Posterior cingulate gyrus (tissue), 11 donors: ENCODE data around the gene PSD4.

Experiments used
- DNase-seq, 10 donors: peaks; one replicate each; pipeline versions ENCODE4 v3.0.0 to v3.0.0-alpha.2; 2020 to 2021; ENCODE audit warnings: mixed read lengths in 3 of 10
- intact Hi-C: fragments of 100-400 bp; cut with DNase I; formaldehyde crosslinking; loops from one replicate; pipeline ENCODE4 v1.15.1; 2023

Gene PSD4

DNA sequence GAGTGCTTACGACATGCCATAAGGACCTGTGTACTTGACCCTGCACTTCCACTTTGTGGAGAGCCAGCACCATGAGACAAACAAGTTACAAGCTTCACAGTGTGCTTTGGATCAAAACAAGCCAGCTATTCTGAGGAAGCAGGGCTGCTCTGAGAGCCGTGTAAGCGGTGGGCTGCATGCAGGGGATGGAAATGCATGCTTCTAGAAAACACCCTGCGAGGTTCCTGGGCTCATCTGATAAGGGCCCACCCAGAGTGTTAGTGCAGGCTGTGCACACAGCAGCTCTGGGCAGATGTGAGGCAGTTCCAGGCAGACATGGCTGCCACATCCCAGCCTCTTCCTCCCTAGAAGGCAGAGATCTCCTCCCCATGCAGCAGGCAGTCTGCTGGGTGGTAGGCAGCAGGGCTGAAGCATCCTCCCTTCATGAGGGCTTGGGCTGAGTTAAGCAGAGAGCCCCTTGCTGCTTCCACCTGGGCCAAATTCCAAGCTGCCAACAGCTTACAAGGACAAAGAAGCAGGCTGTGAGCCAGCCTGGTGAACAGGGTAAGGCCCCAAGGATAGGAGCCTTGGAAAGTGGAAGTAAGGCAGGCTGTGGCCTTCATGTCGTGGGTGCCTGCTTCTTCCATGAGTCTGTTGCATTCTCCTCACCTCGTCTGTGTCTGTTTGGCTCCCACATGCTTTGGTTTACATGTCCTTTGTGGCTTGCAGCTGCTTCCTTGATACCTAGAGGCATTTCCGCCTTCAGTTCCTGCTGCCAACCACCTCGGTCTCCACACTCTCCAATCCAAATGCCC lies 7.7 kb downstream of the PSD4 start:
- DNase-seq = peak in 3 of 10 donors; percentile 15 to 67 (median 65)
- intact Hi-C loops = no loop called here

DNA sequence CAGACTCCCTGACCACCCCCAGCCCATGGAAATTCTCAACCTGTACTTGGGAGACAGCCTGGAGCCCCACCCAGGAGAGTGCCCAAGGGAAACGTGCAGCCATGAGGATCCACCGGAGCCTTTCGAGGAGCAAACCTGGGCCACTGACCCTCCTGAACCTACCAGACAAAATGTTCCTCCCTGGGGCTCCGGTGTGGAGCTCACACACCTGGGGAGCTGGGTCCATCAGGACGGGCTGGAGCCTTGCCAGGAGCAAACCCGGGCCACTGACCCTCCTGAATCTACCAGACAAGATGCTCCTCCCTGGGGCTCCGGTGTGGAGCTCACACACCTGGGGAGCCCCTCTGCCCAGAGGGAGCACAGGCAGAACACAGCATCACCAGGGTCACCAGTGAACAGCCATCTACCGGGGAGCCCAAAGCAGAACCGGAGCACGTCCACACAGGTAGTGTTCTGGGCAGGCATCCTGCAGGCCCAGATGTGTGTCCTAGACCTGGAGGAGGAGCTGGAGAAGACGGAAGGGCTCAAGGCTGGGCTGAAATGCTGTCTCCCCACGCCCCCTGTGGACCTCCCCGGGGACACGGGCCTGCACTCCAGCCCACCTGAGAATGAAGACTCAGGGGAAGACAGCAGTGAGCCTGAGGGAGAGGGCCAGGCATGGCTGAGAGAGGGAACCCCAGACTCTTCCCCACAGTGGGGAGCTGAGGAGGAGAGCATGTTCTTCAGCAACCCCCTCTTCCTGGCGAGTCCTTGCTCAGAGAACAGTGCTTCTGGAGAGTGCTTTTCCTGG lies 8.9 kb downstream of the PSD4 start:
- peak in 3 of 10 donors; percentile 59 to 83 (median 72) for DNase-seq
- intact Hi-C loops = no loop called here

DNA sequence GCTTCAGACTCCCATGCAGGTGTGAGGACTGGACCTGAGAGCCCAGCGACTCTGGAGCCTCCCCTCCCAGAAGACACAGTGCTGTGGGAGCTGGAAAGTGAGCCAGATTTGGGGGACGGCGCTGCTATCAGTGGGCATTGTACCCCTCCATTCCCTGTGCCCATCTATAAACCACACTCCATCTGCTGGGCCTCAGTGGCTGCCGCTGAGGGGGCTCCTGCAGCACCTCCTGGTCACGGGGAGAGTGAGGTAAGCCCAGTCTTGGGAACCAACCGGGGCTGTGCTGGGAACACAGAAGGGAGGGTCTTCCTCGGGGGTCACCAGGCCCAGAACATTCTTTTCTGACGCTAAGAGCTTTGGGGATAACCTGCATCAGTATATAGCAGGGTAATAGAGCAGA lies 9.5 kb downstream of the PSD4 start:
- intact Hi-C loops = no loop called here
- DNase-seq = peak in 3 of 10 donors; percentile 24 to 57 (median 39)

DNA sequence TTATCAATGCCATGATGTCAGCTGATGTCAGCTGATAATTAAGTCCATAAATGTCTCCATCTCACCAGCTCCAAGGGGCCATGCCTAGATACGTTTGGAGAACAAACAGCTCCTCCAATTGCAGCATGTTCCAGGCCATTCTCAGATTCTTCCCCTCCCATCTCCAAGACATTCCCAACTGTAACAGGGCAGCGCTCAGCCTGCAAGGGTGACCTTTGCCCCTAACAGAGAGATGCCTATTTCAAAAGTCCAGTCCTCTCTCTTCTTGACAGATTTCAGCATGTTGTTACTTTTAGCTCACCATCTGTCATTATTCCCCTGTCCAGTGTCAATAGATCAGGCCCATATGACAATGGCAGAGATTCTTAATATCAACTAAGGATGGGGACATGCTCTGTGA lies 9.9 kb downstream of the PSD4 start:
- DNase-seq = peak in 3 of 10 donors; percentile 11 to 31 (median 16)
- intact Hi-C loops = no loop called here

DNA sequence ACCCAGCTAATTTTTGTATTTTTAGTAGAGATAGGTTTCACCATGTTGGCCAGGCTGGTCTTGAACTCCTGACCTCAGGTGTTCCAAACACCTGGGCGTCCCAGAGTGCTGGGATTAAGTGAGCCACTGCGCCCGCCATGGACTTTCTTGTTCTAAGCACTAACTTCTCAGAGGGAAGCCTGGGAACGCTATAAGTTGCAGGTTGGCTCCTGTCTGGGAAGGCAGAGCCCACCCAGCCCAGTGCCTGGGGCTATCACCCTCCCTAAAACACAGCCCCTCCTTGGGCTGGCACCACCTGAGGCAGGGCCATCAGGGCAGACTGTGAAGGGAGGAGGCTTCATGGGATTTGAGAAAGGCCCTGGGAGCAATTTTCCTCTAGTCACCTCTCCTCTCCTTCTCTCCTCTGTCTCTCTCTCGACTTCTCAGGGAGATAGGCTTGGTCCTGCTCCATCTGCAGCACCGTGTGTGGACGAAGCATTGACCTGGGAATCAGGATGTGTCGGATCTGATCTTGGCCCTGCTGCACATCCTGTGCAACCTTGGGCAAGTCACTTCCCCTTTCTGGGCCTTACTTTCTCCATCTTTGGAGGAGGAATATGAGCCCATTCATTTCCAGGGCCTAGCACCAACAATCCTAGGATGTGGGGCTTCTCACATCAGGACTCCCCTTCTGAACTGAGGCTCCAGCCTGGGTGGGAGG lies 10.9 kb downstream of the PSD4 start:
- intact Hi-C loops = no loop called here
- peak in 3 of 10 donors; percentile 32 to 55 (median 44) for DNase-seq

DNA sequence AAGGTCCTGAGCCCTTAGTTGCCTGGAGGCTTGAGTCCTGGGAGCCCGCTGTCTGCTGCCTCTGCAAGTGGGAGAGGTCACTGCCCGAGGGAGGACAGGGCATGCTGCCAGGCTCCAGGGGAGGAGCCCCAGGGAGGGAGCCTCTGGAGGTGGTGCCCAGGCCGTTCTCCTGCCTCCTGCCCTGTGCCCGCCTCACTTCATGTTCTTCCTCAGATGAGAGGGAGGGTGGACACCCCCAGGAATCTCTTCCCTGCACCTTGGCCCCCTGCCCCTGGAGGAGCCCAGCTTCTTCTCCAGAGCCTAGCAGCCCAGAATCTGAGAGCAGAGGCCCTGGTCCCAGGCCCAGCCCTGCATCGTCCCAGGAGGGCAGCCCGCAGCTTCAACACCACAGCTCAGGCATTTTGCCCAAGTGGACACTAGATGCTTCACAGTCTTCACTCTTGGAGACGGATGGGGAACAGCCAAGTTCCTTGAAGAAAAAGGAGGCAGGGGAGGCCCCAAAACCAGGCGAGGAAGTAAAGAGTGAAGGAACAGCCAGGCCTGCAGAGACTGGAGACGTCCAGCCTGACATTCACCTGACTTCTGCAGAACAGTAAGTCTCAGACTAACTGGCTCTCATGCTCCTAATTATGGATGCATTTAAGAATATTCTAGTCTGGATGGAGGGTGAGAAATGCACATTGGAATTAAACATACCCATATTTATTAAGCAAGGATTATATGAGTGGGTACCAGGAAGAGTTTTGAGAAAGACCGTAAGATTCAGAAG lies 12.1 kb downstream of the PSD4 start:
- DNase-seq = peak in 4 of 10 donors; percentile 49 to 90 (median 74)
- intact Hi-C loops = no loop called here

DNA sequence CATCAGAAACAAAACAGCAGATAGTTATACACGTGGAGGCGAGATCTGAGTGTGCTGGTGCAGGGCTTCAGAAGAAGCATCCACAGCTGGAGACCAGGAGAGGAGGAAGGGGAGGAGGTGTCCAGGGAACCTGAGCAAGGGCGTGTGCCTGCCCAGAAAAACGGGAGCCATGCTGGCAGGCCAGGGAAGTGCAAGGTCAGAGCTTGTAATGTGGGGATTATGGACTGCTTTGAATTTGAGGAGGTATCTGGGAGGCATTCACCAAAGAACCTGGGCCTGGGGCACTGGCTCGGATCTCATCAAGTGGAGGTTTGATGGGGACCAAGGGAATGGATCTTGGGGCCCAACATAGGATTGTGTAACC lies 12.6 kb downstream of the PSD4 start:
- peak in 3 of 10 donors; percentile 10 to 64 (median 32) for DNase-seq
- intact Hi-C loops = no loop called here

DNA sequence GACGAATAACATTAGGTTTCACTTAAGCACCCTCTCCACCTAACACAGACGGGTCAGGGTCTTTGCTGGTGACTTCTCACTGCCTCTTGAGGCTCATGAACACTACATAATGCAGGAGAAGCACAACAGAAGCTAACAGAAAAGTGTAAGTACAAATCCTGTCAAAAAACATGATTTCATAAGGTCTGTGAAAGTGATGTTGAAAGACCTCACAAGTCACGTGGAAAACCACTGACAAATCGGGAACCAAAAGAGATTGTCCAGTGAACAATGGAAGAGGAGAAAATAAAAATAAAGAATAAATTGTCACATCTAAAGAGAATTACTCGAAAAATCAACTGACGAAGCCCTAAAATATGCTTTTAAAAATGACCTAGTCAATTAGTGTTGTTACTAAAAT lies 14.0 kb downstream of the PSD4 start:
- intact Hi-C loops = no loop called here
- DNase-seq = no peak

DNA sequence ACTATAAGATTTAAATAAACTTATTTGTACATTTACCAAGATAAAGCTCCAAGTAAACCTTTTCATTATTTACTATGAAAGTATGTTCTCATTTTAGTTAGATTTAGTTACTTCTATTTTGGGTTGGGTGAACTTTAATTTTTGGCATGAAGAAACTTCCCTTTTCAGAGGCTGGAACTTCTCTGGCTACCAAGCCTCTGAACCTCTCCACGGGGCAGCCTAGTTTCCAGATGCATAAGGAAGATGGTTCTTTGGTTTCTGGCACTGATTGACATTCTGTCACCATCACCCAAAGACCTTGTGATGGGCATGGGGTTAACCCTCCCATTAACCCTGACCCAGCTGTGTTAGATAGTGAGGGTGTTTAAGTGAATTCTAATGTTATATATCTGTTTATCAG lies 17.1 kb downstream of the PSD4 start:
- DNase-seq = peak in 2 of 10 donors; percentile 7 to 14
- intact Hi-C loops = no loop called here

DNA sequence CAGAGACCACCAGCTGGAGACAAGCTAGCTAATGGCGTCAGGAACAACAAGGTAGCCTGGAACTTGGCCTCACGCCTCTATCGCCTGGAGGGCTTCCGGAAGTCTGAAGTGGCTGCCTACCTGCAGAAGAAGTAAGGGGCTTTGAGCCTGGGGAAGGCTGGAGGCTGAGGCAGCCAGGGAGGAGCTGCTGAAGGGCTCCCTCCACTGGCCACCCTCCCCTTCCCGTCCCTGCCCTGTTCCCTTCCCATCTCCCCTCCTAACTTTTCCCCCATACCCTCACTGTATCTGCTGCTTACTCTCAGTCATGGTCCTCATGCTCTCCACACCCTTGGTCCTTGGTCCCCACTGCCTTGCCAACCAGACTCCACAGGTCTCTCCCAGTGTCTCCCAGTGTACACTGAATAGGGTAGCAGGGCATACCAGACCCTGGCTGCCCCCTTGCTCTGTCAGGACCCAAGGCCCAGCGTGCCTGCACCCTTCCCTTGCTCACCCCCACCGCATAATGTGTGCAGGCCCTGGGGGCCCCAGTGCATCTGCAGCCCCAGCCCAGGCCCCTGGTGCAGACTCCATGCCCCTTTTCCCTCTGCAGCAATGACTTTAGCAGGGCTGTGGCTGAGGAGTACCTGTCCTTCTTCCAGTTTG lies 18.8 kb downstream of the PSD4 start:
- DNase-seq = peak in 2 of 10 donors; percentile 39 to 66
- intact Hi-C loops = no loop called here

DNA sequence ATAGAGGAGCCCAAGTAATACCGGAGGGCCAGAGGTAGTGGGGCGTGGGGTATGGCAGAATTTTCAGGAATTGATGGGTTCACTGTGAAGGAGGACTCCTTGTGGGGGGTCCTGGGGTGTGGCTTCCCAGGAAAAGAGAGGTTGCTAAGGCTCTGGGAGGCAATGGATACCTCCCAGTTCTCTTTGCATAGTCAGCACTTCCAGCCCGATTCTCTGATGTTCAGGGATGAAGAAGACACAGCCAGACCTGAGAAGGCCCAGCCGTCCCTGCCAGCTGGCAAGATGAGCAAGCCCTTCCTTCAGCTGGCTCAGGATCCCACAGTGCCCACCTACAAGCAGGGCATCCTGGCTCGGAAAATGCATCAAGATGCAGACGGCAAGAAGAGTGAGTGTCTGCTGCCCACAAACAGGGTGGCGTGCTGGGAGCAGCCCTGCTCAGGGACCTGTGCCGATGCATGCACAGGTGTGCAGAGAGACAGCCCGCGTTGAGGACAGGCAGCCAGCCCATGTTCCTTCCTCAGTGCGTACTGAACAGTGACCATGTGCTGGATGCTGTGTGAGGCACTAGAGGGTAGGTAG lies 22.2 kb downstream of the PSD4 start:
- DNase-seq = peak in 4 of 10 donors; percentile 44 to 90 (median 60)
- intact Hi-C loops = no loop called here

DNA sequence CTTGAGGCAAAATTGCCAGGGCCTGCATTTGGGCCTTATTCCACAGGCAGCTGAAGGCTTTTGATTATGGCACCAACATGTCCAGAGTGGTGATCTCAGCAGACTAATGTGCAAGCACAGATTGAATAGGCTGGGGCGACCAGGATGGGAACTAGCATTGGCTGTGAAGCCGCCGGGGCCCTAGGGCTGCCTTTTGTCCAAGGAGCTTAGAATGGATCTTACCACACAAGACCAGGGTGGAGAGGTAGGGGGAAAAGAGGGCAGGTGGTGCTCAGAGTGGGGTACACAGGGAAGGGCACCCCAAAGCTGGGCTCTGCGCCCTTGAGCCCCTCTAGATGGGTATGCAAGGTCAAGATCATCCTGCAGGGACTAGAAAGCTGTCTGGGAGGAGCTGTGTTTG lies 23.1 kb downstream of the PSD4 start:
- intact Hi-C loops = no loop called here
- peak in 3 of 10 donors; percentile 36 to 75 (median 62) for DNase-seq

DNA sequence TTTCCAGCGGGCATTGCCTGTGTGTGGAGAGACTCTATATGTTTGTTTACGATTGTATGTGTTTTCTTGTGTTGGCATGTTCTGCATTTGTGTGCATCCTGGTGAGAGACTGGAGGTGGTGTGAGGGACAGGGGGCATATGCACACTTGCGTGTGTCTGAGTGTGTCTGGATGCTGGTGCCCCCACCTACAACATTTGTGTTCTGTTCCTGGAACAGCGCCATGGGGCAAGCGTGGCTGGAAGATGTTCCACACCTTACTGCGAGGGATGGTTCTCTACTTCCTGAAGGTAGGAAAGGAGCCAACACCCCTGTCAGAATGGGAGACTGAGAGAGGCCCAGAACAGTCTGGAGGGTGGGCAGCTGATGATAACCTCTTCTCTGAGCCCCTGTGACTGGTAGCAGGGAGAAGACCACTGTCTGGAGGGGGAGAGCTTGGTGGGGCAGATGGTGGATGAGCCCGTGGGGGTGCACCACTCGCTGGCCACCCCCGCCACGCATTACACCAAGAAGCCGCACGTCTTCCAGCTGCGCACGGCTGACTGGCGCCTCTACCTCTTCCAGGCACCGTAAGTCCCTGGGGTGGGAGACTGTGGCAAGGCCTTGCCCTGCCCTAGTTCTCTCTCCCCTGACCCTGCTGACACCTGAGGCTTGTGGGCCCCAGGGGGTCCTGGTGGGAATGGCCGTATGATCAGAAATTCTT lies 23.7 kb downstream of the PSD4 start:
- DNase-seq = peak in 3 of 10 donors; percentile 55 to 75 (median 68)
- intact Hi-C loops = no loop called here

DNA sequence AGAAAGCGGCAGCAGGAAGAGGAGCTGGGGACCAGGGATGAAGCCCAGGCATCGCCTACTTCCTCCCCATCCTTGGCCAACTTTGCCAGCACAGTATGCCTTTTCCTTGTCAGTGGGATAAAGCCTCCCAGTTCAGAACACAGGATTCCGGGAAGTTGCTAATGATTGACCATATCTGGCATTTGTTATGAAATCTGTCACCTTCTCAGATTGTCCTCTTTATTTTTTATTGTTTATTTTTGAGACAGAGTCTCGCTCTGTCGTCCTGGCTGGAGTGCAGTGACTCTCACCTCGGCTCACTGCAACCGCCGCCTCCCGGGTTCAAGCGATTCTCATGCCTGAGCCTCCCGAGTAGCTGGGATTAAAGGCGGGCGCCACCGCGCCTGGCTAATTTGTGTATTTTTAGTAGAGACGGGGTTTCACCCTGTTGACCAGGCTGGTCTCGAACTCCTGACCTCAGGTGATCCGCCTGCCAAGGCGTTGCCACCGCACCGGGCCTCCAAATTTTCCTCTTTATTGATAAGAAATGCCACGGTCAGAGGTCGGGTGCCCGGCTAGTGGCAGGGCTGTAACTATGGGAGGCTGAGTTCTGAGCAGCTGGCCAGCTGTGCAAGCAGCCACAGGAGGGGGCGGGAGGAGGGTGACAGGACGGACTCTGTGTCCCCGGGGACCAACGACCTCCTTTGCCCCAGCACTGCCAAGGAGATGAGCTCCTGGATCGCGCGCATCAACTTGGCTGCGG lies 24.4 kb downstream of the PSD4 start:
- peak in 1 of 10 donors; percentile 67 for DNase-seq
- intact Hi-C loops = no loop called here

DNA sequence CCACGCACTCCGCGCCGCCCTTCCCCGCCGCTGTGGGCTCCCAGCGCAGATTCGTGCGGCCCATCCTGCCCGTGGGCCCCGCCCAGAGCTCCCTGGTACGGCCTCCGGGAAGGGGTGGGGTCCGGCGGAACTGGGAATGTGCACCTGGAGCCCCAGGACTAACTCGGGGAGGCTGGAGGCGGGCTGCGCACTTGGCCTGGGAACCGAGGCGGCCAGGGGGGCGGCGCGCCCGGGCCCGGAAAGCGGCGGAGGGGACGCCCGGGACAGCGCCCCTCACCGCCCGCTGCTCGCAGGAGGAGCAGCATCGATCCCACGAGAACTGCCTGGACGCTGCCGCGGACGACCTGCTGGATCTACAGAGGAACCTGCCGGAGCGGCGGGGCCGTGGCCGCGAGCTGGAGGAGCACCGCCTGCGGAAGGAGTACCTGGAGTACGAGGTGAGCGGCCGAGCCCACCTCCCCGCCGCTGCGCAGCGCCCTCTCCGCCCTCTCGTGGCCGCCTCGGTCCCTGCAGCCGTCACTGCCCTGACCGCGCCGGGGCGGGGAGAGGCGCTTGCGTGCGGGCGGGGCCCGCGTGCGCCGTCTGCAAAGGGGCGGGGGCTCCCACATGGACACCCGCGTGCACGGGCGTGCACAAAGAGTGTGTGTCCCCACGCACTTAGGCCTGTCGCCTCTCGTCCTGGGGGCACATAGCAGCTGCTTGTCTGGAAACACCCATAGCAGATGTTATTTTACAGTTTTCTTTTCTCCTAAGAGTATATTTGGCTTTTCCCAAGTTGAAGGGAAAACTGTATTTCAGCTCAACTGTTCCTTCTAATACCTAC lies 25.2 kb downstream of the PSD4 start:
- intact Hi-C loops = loop anchor here (1.0 kb wide), 1 partner anchor 61 kb away; no protein-coding TSS in a partner anchor
- DNase-seq = peak; percentile 69 to 98 (median 83)

DNA sequence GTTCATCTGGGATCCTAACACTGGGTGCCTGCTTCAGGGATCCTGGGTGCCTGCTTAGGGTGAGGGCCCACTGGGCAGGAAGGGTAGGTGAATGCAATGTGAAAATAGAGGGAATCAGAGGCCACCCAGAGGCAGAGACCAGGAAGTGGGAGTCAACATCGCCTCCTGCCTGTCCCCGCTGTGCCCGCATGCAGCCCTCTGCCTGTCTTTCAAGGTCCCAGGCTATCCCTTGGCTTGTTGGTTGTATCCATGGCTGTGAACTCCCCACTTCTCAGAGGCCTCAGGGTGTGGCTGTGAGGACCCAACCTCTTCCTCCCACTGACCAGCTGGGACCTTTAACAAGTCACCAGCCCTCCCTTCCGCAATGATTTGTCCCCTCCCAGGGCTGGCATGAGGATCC lies 26.5 kb downstream of the PSD4 start:
- DNase-seq = peak in 3 of 10 donors; percentile 39 to 53 (median 42)
- intact Hi-C loops = loop anchor here (5.0 kb wide), 1 partner anchor 47 kb away; no protein-coding TSS in a partner anchor
